Activated T-cell treated with anti-CD3 and anti-CD28 coated beads, Interleukin-2, amount 50 U/mL, for 72 hours (primary cell): ENCODE measurements around the gene SMYD3. TPM values are rescaled to one million over a fixed set of nuclear protein-coding genes. Genes with fewer than 3 reads are reported as not detected.

Source experiments
- ATAC-seq, 2 donors: fragments of 150-1000 bp; cut with Tn5 transposase; replicated peaks in 1 of 2; 2 replicates each; pipeline ENCODE4 v1.10.0; 2021; ENCODE audit warnings: moderate library complexity in 2 of 2, mild to moderate bottlenecking in 1 of 2
- DNase-seq, 2 donors: peaks; one replicate each; pipeline ENCODE4 v3.0.0; 2021 to 2022; ENCODE audit warnings: mixed read lengths in 1 of 2
- H3K27ac Mint-ChIP-seq: one replicate; pipeline ENCODE4 v1.8.0; 2022; ENCODE audit warnings: mild to moderate bottlenecking, moderate library complexity, mixed read lengths
- H3K27me3 Mint-ChIP-seq: one replicate; pipeline ENCODE4 v1.8.0; 2022; ENCODE audit warnings: low read depth, mixed read lengths
- H3K36me3 Mint-ChIP-seq, 2 donors: one replicate each; pipeline ENCODE4 v1.8.0; 2022; ENCODE audit warnings: mixed read lengths in 2 of 2, mild to moderate bottlenecking in 1 of 2; ENCODE audit not compliant: insufficient read depth in 2 of 2
- H3K4me1 Mint-ChIP-seq: one replicate; pipeline ENCODE4 v1.8.0; 2022; ENCODE audit warnings: low read depth, mixed read lengths
- H3K4me3 Mint-ChIP-seq, 2 donors: one replicate each; pipeline ENCODE4 v1.8.0; 2022; ENCODE audit warnings: mild to moderate bottlenecking in 2 of 2, mixed read lengths in 2 of 2, moderate library complexity in 2 of 2
- H3K9me3 Mint-ChIP-seq, 2 donors: one replicate each; pipeline ENCODE4 v1.8.0; 2022; ENCODE audit warnings: mixed read lengths in 2 of 2
- total RNA-seq, 2 donors: library from RNA; stranded (reverse); gene quantifications; one replicate each; pipeline ENCODE4 v1.2.3, GENCODE V29; 2022

The SMYD3 gene
- total RNA-seq, 2 donors from 2014 or later = 19.1 to 21.0 TPM

DNA sequence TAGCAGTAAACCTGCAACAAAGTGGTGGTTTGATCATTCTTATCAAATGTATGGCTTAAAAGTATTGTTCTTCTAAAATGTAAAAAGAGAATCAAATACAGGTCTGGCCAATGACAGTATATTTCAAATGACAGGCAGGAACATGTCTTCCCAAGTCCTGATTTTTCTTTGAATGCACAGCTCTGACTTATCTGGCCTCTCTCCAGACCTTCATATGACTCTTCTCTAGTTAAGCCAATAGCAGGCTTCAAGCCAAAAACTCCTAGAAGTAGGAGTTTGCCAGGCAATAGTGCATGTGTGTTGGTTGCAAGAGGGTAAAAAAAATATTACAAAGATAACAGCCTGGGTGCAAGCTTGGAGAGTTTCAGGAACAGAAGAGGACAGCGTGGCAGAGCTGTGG, 345.5 kb downstream of the SMYD3 start:
- H3K36me3 Mint-ChIP-seq = no peaks in the 10 kb centered on the region
- ATAC-seq = no peak
- no peak for DNase-seq
- no peak overlapping the region for H3K4me3 Mint-ChIP-seq
- no peaks in the 10 kb centered on the region for H3K9me3 Mint-ChIP-seq
- no peaks in the 10 kb centered on the region for H3K4me1 Mint-ChIP-seq
- no peaks in the 10 kb centered on the region for H3K27me3 Mint-ChIP-seq
- H3K27ac Mint-ChIP-seq = no peak overlapping the region

DNA sequence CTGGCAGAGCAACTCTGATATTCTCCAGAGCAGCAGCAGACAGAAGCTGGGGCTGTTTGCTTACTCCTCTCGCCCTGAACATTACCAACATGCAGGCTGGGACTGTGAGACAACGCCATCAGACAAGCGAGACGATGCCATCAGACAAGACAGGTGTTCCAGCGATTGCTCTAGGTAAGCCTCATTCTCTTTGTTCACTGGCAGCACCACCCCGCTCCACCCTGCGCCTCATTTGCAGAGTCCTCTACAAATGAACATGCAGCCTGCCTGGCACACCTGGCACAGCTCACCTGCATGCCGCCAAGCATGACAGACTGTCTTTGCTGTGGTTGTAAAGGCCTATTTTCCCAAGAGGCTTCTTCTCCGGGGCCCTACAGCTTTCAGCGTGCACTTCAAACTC, 346.2 kb downstream of the SMYD3 start:
- Mint-ChIP-seq H3K4me1 (no peaks in the 10 kb centered on the region), H3K4me3 (no peak overlapping the region), H3K36me3 (no peaks in the 10 kb centered on the region), H3K27ac (no peak overlapping the region), H3K9me3 (no peaks in the 10 kb centered on the region), H3K27me3 (no peaks in the 10 kb centered on the region)
- ATAC-seq (no peak), DNase-seq (no peak)

DNA sequence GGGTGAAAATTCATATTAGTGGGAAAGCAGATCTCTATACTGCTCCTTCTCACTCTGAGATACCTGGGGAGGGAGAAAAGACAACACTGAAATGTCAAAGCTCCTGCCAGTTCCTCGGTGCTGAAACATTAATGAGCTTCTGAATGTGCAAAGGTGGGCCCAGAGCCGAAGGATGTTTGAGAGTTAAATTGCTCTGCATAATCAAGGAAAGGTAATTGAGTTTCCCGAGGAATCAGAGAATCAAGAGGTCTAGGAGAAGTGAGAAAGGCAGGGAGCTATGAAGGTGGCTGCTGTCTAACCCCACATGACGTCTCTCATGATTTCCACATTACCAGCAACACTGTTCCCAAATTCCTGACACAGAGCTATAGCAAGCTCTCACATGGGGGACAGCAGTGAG, 346.7 kb downstream of the SMYD3 start:
- no peak for ATAC-seq
- Mint-ChIP-seq H3K27me3 (no peaks in the 10 kb centered on the region), H3K27ac (no peak overlapping the region), H3K4me3 (no peak overlapping the region), H3K9me3 (no peaks in the 10 kb centered on the region), H3K36me3 (no peaks in the 10 kb centered on the region), H3K4me1 (no peaks in the 10 kb centered on the region)
- no peak for DNase-seq

DNA sequence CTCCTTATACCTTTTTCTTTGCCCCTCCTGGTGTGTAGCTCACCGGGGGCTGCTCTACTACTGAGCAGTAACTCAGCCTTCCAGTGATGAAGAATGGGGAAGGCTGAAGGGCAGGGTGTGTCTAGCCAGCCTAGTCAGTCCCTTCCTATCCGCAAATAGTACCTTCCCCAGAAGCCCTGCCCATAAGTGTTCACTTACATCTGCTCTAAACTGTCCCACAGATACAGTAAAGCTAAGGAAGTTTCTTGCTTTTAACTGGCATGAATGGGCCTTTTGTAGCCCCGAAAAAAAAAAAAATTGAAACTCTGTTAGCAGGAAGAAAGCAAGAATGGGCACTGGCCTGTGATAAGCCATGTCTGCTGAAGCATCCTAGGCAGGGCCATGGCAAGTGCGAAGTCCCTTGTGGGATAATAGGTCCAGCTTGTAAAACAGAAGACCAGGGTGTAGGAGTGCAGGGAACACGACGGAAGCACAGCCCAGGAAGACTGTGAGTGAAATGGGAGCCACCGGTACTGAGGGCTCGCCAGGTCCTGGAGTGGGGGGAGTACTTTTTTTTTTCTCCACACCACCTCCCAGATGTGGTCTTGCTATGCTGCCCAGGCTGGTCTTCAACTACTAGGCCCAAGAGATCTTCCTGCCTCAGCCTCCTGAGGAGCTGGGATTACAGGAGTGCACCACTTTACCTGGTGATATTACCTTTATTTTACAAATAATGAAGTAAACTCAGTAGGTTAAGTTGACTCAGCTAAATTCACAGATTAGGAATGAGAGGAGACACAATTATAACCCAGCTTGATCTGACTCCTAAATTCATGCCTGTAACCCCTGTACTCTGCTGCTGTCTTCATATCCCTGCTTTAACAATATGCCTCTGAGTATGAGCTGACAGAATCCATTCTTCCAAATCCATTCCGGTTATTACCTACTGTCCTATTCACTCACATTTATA, 347.5 kb downstream of the SMYD3 start:
- H3K9me3 Mint-ChIP-seq = no peaks in the 10 kb centered on the region
- no peaks in the 10 kb centered on the region for H3K27me3 Mint-ChIP-seq
- DNase-seq (no peak), ATAC-seq (no peak)
- H3K4me3 Mint-ChIP-seq = no peak overlapping the region
- no peaks in the 10 kb centered on the region for H3K36me3 Mint-ChIP-seq
- no peaks in the 10 kb centered on the region for H3K4me1 Mint-ChIP-seq
- no peak overlapping the region for H3K27ac Mint-ChIP-seq

DNA sequence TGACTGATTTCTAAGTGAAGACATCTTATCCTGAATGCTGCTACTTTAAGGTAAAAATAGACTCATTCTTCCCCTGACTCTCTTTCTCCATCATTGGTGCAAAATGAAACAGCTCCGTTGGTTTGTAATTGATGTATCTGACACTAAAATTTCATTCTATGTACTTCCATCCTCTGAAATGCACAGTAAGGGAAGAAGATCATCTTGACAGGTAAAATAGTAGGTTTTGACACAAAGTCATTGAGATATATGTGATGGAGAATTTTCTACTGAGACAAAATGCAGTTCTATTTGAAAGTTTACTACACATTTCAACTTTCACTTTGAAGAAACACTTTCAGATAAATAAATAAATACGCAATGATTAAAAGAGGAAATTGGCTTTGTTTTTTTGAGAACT, 348.9 kb downstream of the SMYD3 start:
- Mint-ChIP-seq H3K4me3 (no peak overlapping the region), H3K27me3 (no peaks in the 10 kb centered on the region), H3K36me3 (no peaks in the 10 kb centered on the region), H3K27ac (no peak overlapping the region), H3K9me3 (no peaks in the 10 kb centered on the region), H3K4me1 (no peaks in the 10 kb centered on the region)
- DNase-seq = no peak
- ATAC-seq = no peak

DNA sequence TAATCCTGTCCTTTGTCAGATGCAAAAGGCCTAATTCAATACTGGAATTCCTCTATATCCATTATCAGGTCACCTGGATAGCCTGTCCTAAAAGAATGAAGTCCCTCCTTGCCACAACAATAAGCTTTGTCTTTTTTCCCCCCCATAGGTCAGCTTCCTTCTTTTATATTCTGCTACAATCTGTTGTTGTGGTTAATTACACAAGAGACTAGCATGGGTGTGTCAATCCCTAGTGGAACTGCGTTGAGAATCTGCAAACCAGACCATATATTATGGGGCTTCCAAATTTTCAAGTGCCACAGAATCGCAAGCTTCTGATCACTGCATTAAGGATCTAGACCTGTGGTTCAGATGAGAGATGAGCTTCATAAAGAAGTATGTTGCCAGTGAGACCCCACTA, 349.6 kb downstream of the SMYD3 start:
- Mint-ChIP-seq H3K9me3 (no peaks in the 10 kb centered on the region), H3K4me3 (no peak overlapping the region), H3K36me3 (no peaks in the 10 kb centered on the region), H3K27me3 (no peaks in the 10 kb centered on the region), H3K27ac (no peak overlapping the region), H3K4me1 (no peaks in the 10 kb centered on the region)
- ATAC-seq (no peak), DNase-seq (no peak)

DNA sequence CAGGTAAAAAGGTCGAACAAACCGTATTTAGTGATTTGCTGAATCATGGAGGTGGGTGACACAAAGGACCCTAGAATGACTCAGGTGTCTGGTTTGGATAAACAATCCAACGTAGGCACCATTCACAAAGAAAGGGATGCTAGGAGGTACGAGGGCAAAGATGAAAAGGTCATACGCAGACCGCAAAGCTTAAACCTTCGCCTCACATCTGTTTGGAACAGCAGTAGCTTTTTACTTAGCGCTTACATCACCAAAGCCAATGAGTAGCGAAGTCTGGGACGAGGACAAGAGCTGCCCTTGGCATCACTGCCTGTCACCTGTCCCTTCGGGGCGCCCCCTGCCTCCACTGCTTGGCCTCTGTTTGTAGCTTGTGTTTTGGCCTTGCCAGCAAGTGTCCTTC, 350.2 kb downstream of the SMYD3 start:
- H3K27ac Mint-ChIP-seq = no peak overlapping the region
- no peaks in the 10 kb centered on the region for H3K4me1 Mint-ChIP-seq
- no peak overlapping the region for H3K4me3 Mint-ChIP-seq
- no peaks in the 10 kb centered on the region for H3K9me3 Mint-ChIP-seq
- H3K36me3 Mint-ChIP-seq = no peaks in the 10 kb centered on the region
- ATAC-seq = no peak
- no peak for DNase-seq
- no peaks in the 10 kb centered on the region for H3K27me3 Mint-ChIP-seq

DNA sequence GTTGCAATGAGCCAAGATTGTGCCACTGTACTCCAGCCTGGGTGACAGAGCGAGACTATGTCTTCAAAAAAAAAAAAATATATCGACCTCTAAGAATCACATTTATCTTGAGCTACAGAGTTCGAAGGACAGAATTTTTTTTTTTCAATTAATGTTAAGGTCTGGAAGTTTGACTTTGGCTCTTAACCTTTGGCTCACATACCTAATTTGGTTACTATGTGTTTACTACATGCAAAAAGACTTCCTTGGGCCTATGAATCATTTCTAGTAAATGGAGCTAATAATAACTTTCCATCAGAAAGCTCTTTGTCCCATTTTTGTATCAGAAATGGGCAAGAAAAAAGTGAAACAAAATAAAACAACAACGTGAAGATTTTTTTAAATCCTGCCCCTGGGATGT, 351.2 kb downstream of the SMYD3 start:
- H3K4me1 Mint-ChIP-seq = no peaks in the 10 kb centered on the region
- no peak for ATAC-seq
- no peaks in the 10 kb centered on the region for H3K9me3 Mint-ChIP-seq
- H3K27ac Mint-ChIP-seq = no peak overlapping the region
- no peaks in the 10 kb centered on the region for H3K27me3 Mint-ChIP-seq
- DNase-seq = no peak
- no peaks in the 10 kb centered on the region for H3K36me3 Mint-ChIP-seq
- no peak overlapping the region for H3K4me3 Mint-ChIP-seq

DNA sequence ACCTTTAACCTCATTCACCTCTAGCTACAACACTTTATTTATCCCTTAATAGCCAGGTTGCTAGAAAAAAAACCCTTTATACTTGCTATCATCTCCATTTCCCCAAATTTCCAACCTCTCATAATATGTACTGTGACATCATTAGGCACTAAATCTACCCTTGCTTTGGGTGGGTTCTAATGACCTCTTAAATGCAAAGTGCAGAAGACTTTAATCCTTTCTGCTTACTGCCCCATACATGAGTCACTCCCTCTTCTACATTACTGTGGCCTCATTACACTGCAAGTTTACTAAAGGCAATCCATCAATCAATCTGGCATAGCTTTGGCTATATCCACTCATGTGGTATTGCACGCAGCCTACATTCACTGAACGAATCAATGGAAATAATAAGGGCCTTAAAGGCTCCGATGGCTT, 353.3 kb downstream of the SMYD3 start:
- Mint-ChIP-seq H3K27ac (no peak overlapping the region), H3K9me3 (no peaks in the 10 kb centered on the region), H3K4me1 (no peaks in the 10 kb centered on the region), H3K27me3 (no peaks in the 10 kb centered on the region), H3K36me3 (no peaks in the 10 kb centered on the region), H3K4me3 (no peak overlapping the region)
- no peak for ATAC-seq
- DNase-seq = no peak

DNA sequence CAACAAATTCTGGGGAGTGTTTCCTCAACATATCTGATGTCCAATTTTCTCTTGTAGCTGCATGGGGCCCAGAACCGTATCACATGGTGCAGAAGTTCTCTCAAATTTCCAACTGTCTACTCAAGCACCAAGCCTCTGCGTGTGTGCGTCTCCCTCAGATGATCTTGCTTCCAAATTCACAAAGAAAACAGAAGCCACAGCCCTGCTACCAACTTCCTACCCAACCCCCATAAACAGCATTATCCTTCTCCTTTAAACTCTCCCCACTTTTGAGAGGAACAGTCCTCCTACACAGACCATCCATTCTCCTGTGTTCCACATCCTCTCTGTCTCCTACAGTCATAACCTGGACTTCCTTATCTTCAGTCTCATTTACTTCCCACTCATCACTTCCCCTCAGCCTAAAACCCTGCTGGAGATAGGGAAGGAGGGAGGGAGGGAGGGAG, 354.1 kb downstream of the SMYD3 start:
- Mint-ChIP-seq H3K4me3 (no peak overlapping the region), H3K27me3 (no peaks in the 10 kb centered on the region), H3K4me1 (no peaks in the 10 kb centered on the region), H3K36me3 (no peaks in the 10 kb centered on the region), H3K27ac (no peak overlapping the region), H3K9me3 (peaks cover 0 to 2% of the 10 kb centered on the region in 2 donors)
- ATAC-seq (no peak), DNase-seq (no peak)

DNA sequence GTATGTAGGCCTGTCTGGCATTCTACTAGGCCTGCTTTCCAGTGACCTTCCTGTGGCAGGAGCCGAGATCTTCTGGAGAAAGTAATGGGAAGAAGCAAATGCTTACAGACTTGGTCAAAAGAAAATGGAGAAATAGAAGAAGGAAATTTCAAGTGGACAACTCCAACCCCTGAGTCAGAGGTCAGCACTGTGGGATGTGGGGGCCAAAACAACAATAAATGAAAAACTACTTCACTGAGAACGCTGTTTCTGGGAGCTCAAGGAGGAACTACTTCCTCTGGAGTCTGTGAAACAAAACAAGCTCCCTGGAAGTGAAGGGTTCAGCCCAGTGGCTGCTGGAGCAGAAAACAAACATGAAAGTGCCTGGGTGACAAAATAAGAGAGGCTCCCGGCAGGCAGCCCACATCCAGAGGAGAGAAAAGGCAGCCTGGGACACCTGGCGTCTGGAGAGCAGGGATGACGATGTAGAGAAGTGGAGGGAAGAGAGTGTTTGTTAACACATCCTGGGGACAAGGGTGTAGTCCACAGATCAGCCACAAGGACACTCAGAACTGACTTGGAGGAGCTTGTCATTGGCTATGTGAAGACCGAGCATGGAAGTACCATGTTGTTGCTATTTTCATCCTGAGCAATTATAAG, 355.2 kb downstream of the SMYD3 start:
- DNase-seq = no peak
- no peaks in the 10 kb centered on the region for H3K4me1 Mint-ChIP-seq
- H3K27me3 Mint-ChIP-seq = no peaks in the 10 kb centered on the region
- ATAC-seq = no peak
- no peaks in the 10 kb centered on the region for H3K36me3 Mint-ChIP-seq
- H3K9me3 Mint-ChIP-seq = peaks cover 0 to 2% of the 10 kb centered on the region in 2 donors
- no peak overlapping the region for H3K4me3 Mint-ChIP-seq
- no peak overlapping the region for H3K27ac Mint-ChIP-seq

DNA sequence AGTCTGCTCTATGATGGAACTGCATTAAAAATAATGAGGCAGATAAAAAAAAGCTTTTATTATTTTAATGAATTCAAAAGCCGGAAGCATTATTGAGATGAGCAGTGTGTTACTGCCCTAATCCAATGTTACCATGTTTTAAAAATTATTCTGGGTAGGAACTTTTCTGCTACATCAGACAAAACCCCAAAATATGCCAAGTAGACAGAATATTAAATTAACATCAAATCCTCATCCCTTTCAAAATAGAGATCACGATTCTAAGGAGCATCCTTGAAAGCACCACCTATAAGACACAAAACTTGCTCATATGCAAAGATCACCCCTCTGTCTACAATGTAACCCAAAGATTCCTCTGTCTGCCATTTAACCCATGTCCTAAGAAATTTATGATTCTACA, 357.5 kb downstream of the SMYD3 start:
- no peak overlapping the region for H3K27ac Mint-ChIP-seq
- no peak for ATAC-seq

DNA sequence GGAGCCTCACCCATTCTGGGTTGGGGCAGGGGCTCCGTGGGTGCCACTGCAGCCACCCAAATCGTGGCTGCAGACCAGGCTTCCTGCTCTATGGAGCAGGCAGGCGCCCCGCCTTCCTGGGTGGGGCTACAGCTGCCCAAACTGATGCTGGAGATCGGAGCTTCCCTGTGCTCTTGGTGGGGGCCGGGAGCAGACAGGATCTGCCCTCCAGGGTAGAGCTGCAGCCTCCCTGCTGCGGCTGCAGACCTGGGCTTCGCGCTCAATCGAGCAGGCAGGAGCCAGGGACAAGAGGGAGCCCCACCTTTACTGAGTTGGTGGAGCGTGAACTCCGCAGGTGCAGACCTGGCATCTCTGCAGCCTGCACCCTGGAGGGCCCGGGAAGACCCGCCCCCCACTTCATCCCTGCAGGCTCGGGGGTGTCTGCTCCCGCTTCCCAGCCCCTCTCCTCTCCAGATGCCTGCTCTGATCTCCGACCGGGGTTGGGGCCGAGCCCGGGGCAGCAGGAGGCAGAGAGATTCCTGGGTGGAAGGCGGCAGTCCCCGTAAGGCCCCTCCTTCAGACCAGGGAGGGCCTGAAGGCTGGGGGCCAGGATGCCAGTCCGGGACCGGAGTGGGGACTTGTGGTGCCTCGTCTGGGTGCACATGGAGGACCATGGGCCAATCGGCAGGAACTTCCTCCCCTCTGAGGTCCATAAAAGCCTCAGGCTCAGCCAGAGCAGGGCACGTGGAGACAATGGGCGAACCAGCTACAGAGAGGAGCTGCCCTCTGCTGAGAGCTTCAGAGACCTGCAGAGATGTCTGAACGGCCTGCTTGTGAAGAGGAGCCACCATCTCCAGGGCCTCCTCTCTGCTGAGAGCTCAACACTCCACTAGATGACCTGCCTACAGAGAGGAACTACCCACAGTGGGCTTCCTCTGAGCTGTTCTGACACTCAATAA, 359.3 kb downstream of the SMYD3 start:
- Mint-ChIP-seq H3K4me1 (no peaks in the 10 kb centered on the region), H3K27ac (no peak overlapping the region), H3K4me3 (no peak overlapping the region), H3K36me3 (peaks cover 0 to 3% of the 10 kb centered on the region in 2 donors), H3K27me3 (no peaks in the 10 kb centered on the region), H3K9me3 (peaks cover 0 to 2% of the 10 kb centered on the region in 2 donors)
- ATAC-seq (no peak), DNase-seq (no peak)

More for the DNA sequence above, 357.5 kb downstream of the SMYD3 start:
- no peaks in the 10 kb centered on the region for H3K4me1 Mint-ChIP-seq
- H3K4me3 Mint-ChIP-seq = no peak overlapping the region
- H3K36me3 Mint-ChIP-seq = peaks cover 0 to 3% of the 10 kb centered on the region in 2 donors
- H3K27me3 Mint-ChIP-seq = no peaks in the 10 kb centered on the region
- H3K9me3 Mint-ChIP-seq = peaks cover 0 to 2% of the 10 kb centered on the region in 2 donors
- no peak for DNase-seq
